Upper lobe of left lung (tissue), 4 donors: Measurements from ENCODE around the gene FBXO34.

Experiments
- CTCF ChIP-seq, 6 experiments: fragments of 450-650 bp in 4 of 6; fragments of 200-600 bp in 2 of 6; sonication (generic) in 2 of 6; IDR thresholded peaks; one replicate each; pipeline ENCODE4 v1.5.1; 2016 to 2019; ENCODE audit warnings: antibody characterized with exemption in 6 of 6
- POLR2A ChIP-seq, 4 donors: fragments of 450-650 bp; IDR thresholded peaks; one replicate each; pipeline ENCODE4 v1.5.1; 2016 to 2017; ENCODE audit warnings: antibody characterized with exemption in 4 of 4, mild to moderate bottlenecking in 2 of 4

DNA sequence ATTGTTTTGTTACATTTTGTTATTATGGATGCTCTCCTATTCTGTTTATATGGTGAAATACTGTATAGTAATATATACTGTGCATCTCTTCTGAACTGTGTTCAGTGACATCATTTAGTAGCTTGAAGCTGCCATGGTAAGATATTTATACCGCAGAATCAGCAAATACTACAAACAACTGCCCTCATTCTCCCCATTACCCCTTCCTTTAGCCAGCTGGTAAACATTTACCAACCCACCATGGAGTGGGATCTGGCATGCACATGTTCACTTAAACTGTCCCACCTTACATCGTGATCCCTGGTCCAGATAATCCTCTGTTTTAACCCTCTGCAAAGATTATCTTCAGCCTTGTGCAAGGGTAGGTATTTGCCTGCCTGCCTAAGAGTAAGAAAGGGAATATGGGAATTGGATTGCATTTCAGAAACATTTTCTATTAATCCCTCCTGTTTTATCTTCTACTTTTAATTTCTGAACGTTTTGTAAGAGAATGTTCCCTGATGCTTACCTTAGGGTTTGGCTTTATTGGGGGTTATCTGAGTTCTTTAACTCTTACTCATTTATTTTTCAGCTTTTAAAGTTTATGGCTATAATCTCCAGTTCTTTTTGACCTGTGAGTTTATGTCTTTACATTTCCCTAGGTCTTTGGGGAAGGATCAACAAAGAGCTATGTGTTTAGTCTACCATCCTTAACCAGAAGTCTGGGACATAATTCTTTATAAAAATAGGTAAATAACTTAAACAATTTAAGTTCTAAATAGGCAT lies 46.5 kb downstream of the FBXO34 start:
- TF ChIP-seq CTCF (IDR thresholded peaks at IDR 0.05) (no peak), POLR2A (IDR thresholded peaks at IDR 0.05) (no peak)
